H9 (cell line): ENCODE data around the gene RAMP3. TPM values are rescaled to one million over a fixed set of nuclear protein-coding genes. Genes with fewer than 3 reads are reported as not detected.

Experiments
- DNase-seq: peaks from one replicate; pipeline ENCODE4 v3.0.0-alpha.2; 2017
- H2AFZ ChIP-seq: one replicate; pipeline ENCODE4 v1.6.1; 2013; ENCODE audit warnings: mild to moderate bottlenecking, low read length, control low read depth, moderate library complexity
- H2AK5ac ChIP-seq: 2 replicates; pipeline ENCODE4 v1.6.1; 2013; ENCODE audit warnings: low read length, control low read depth, mixed read lengths; ENCODE audit not compliant: insufficient read length
- H2BK120ac ChIP-seq: one replicate; pipeline ENCODE4 v1.6.1; 2013; ENCODE audit warnings: low read depth, mild to moderate bottlenecking, low read length, control low read depth, inconsistent platforms; ENCODE audit not compliant: poor library complexity, severe bottlenecking
- H2BK12ac ChIP-seq: 2 replicates; pipeline ENCODE4 v1.6.1; 2013; ENCODE audit warnings: low read length, control low read depth, mixed read lengths, low read depth; ENCODE audit not compliant: insufficient read length
- H2BK15ac ChIP-seq: 2 replicates; pipeline ENCODE4 v1.6.1; 2013; ENCODE audit warnings: low read depth, low read length, control low read depth
- H2BK20ac ChIP-seq: one replicate; pipeline ENCODE4 v1.6.1; 2013; ENCODE audit warnings: low read depth, mild to moderate bottlenecking, low read length, control low read depth, inconsistent platforms; ENCODE audit not compliant: poor library complexity, severe bottlenecking
- H2BK5ac ChIP-seq: 2 replicates; pipeline ENCODE4 v1.6.1; 2013; ENCODE audit warnings: low read length, control low read depth, mixed read lengths; ENCODE audit not compliant: insufficient read length
- H3K14ac ChIP-seq: 2 replicates; pipeline ENCODE4 v1.6.1; 2013; ENCODE audit warnings: low read length, control low read depth; ENCODE audit not compliant: insufficient read depth
- H3K18ac ChIP-seq: 2 replicates; pipeline ENCODE4 v1.6.1; 2013; ENCODE audit warnings: low read depth, mild to moderate bottlenecking, mixed read lengths, low read length, control low read depth; ENCODE audit not compliant: insufficient read length
- H3K23ac ChIP-seq: 2 replicates; pipeline ENCODE4 v1.6.1; 2013; ENCODE audit warnings: low read length, control low read depth, mixed read lengths, low read depth; ENCODE audit not compliant: insufficient read length
- H3K23me2 ChIP-seq: 2 replicates; pipeline ENCODE4 v1.6.1; 2013; ENCODE audit warnings: low read depth, mild to moderate bottlenecking, mixed read lengths, low read length, control low read depth; ENCODE audit not compliant: insufficient read length, poor library complexity, severe bottlenecking
- H3K27ac ChIP-seq: 2 replicates; pipeline ENCODE4 v1.5.1; 2013; ENCODE audit warnings: low read length, control low read depth, mixed read lengths, low read depth; ENCODE audit not compliant: insufficient read length
- H3K27me3 ChIP-seq: 2 replicates; pipeline ENCODE4 v1.6.1; 2013; ENCODE audit warnings: low read length, control low read depth, inconsistent platforms; ENCODE audit not compliant: insufficient read depth
- H3K4ac ChIP-seq: 2 replicates; pipeline ENCODE4 v1.6.1; 2013; ENCODE audit warnings: low read depth, mild to moderate bottlenecking, control low read depth, inconsistent platforms, low read length, moderate library complexity
- H3K4me1 ChIP-seq: 2 replicates; pipeline ENCODE4 v1.6.1; 2013; ENCODE audit warnings: low read length, control low read depth, inconsistent platforms; ENCODE audit not compliant: insufficient read depth
- H3K4me2 ChIP-seq: 2 replicates; pipeline ENCODE4 v1.6.1; 2013; ENCODE audit warnings: low read length, control low read depth, mixed read lengths; ENCODE audit not compliant: insufficient read length, insufficient read depth
- H3K56ac ChIP-seq: 2 replicates; pipeline ENCODE4 v1.6.1; 2013; ENCODE audit warnings: low read depth, mild to moderate bottlenecking, mixed read lengths, low read length, control low read depth; ENCODE audit not compliant: insufficient read length
- H3K79me1 ChIP-seq: 2 replicates; pipeline ENCODE4 v1.6.1; 2013; ENCODE audit warnings: low read depth, mild to moderate bottlenecking, moderate library complexity, low read length, control low read depth, inconsistent platforms; ENCODE audit not compliant: insufficient read depth, poor library complexity, severe bottlenecking
- H3K79me2 ChIP-seq: 2 replicates; pipeline ENCODE4 v1.6.1; 2013; ENCODE audit warnings: low read length, control low read depth, inconsistent platforms; ENCODE audit not compliant: insufficient read depth
- H3K9ac ChIP-seq: 2 replicates; pipeline ENCODE4 v1.6.1; 2013; ENCODE audit warnings: low read length, control low read depth, mixed read lengths; ENCODE audit not compliant: insufficient read length; ENCODE audit errors: extremely low read depth
- H3K9me3 ChIP-seq: one replicate; pipeline ENCODE4 v1.6.1; 2013; ENCODE audit warnings: low read depth, low read length, inconsistent platforms; ENCODE audit not compliant: control insufficient read depth
- H3T11ph ChIP-seq: one replicate; pipeline ENCODE4 v1.6.1; 2013; ENCODE audit warnings: mild to moderate bottlenecking, low read length, control low read depth, inconsistent platforms
- H4K20me1 ChIP-seq: one replicate; pipeline ENCODE4 v1.6.1; 2013; ENCODE audit not compliant: control insufficient read depth, insufficient read length, insufficient read depth
- H4K5ac ChIP-seq: 2 replicates; pipeline ENCODE4 v1.6.1; 2013; ENCODE audit warnings: low read depth, mild to moderate bottlenecking, mixed read lengths, low read length, control low read depth; ENCODE audit not compliant: insufficient read length
- H4K8ac ChIP-seq: replicated peaks from 2 replicates; pipeline ENCODE4 v1.6.1; 2013; ENCODE audit warnings: low read length, control low read depth, mixed read lengths, low read depth; ENCODE audit not compliant: insufficient read length
- H4K91ac ChIP-seq: 2 replicates; pipeline ENCODE4 v1.6.1; 2013; ENCODE audit warnings: low read depth, mild to moderate bottlenecking, moderate library complexity, mixed read lengths, low read length, control low read depth; ENCODE audit not compliant: insufficient read length
- H3K27ac Mint-ChIP-seq, 3 experiments: 2 replicates in 2 of 3; 3 replicates in 1 of 3; pipeline ENCODE4 v1.8.0; 2020 to 2021; ENCODE audit warnings: mixed read lengths in 3 of 3, mild to moderate bottlenecking in 1 of 3, moderate library complexity in 1 of 3
- H3K27me3 Mint-ChIP-seq: 2 replicates; pipeline ENCODE4 v1.8.0; 2021; ENCODE audit warnings: low read depth, mild to moderate bottlenecking, moderate library complexity, mixed read lengths
- H3K36me3 Mint-ChIP-seq, 3 experiments: 2 replicates in 2 of 3; 3 replicates in 1 of 3; pipeline ENCODE4 v1.8.0; 2020 to 2021; ENCODE audit warnings: low read depth in 3 of 3, mixed read lengths in 3 of 3; ENCODE audit not compliant: insufficient read depth in 1 of 3
- H3K4me1 Mint-ChIP-seq, 2 experiments: 2 replicates each; pipeline ENCODE4 v1.8.0; 2020; ENCODE audit warnings: mixed read lengths in 2 of 2
- H3K4me3 Mint-ChIP-seq, 2 experiments: 2 replicates in 1 of 2; 3 replicates in 1 of 2; pipeline ENCODE4 v1.8.0; 2020 to 2021; ENCODE audit warnings: mild to moderate bottlenecking in 2 of 2, mixed read lengths in 2 of 2, moderate library complexity in 1 of 2
- H3K9me3 Mint-ChIP-seq, 2 experiments: 2 replicates in 1 of 2; 3 replicates in 1 of 2; pipeline ENCODE4 v1.8.0; 2020; ENCODE audit warnings: mild to moderate bottlenecking in 2 of 2, mixed read lengths in 2 of 2, moderate library complexity in 1 of 2
- WGBS: extraction: QIAGEN DNeasy Blood & Tissue Kit; methylation state at CpG from one replicate; pipeline ENCODE4 v1.1.7; 2013; ENCODE audit warnings: missing lambda C conversion rate, low lambda C conversion rate, mixed read lengths; ENCODE audit not compliant: insufficient read length; ENCODE audit errors: extremely low coverage; 5-methylcytosine and 5-hydroxymethylcytosine counted together
- total RNA-seq: library from RNA; stranded (reverse); gene quantifications from 2 replicates; pipeline ENCODE4 v1.2.1, GENCODE V29; 2021
- TF ChIP-seq, protein P1 (sequence below): fragments of 200-600 bp; sonication (generic); conservative IDR thresholded peaks from 3 replicates; pipeline ENCODE4 v1.8.0; 2021; ENCODE audit warnings: antibody characterized with exemption, mild to moderate bottlenecking

The RAMP3 gene
- total RNA-seq, 1 experiment from 2014 or later: 0.63 TPM

GRCh38 chr7:45138433-45139267 is 18.9 kb upstream of the RAMP3 start:
- TF ChIP-seq, protein P1, sequence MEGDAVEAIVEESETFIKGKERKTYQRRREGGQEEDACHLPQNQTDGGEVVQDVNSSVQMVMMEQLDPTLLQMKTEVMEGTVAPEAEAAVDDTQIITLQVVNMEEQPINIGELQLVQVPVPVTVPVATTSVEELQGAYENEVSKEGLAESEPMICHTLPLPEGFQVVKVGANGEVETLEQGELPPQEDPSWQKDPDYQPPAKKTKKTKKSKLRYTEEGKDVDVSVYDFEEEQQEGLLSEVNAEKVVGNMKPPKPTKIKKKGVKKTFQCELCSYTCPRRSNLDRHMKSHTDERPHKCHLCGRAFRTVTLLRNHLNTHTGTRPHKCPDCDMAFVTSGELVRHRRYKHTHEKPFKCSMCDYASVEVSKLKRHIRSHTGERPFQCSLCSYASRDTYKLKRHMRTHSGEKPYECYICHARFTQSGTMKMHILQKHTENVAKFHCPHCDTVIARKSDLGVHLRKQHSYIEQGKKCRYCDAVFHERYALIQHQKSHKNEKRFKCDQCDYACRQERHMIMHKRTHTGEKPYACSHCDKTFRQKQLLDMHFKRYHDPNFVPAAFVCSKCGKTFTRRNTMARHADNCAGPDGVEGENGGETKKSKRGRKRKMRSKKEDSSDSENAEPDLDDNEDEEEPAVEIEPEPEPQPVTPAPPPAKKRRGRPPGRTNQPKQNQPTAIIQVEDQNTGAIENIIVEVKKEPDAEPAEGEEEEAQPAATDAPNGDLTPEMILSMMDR: no peak
- H2BK5ac ChIP-seq: no peak overlapping the region
- no peaks in the 10 kb centered on the region for H3K36me3 Mint-ChIP-seq
- H4K8ac ChIP-seq: no peak overlapping the region
- H3K27me3 ChIP-seq: no peaks in the 10 kb centered on the region
- no peak overlapping the region for H3K56ac ChIP-seq
- no peak overlapping the region for H2BK20ac ChIP-seq
- no peak for DNase-seq
- H3K9me3 Mint-ChIP-seq: no peaks in the 10 kb centered on the region; a peak in 1 of 5 replicates
- no peak overlapping the region for H3K4me2 ChIP-seq
- no peak overlapping the region for H3K27ac Mint-ChIP-seq
- H2BK120ac ChIP-seq: no peak overlapping the region
- no peak overlapping the region for H3K18ac ChIP-seq
- no peak overlapping the region for H4K91ac ChIP-seq
- no peaks in the 10 kb centered on the region for H3K23me2 ChIP-seq
- H3K79me1 ChIP-seq: no peaks in the 10 kb centered on the region
- H4K5ac ChIP-seq: no peak overlapping the region
- no peak overlapping the region for H3K9ac ChIP-seq
- H2AFZ ChIP-seq: no peak overlapping the region
- H3K9me3 ChIP-seq: no peaks in the 10 kb centered on the region
- H3K27ac ChIP-seq: no peak overlapping the region
- H2BK15ac ChIP-seq: no peak overlapping the region
- H4K20me1 ChIP-seq: no peaks in the 10 kb centered on the region
- peaks cover 2% of the 10 kb centered on the region; the same call in 1 of the 2 replicates for H3K27me3 Mint-ChIP-seq
- no peak overlapping the region for H3K14ac ChIP-seq
- no peak overlapping the region for H3K4ac ChIP-seq
- H3K79me2 ChIP-seq: no peaks in the 10 kb centered on the region
- no peak overlapping the region for H3K23ac ChIP-seq
- no peak overlapping the region for H2AK5ac ChIP-seq
- H3K4me1 Mint-ChIP-seq: peaks cover 6 to 8% of the 10 kb centered on the region in 2 experiments
- H3T11ph ChIP-seq: no peak overlapping the region
- H2BK12ac ChIP-seq: no peak overlapping the region
- H3K4me3 Mint-ChIP-seq: no peak overlapping the region
- no CpG with 5 or more reads among the region's 10 CpGs for WGBS
- H3K4me1 ChIP-seq: no peaks in the 10 kb centered on the region
